Hepatocyte (in vitro differentiated cells): Measurements from ENCODE around the gene KIF26B. TPM values are rescaled to one million over a fixed set of nuclear protein-coding genes. Genes with fewer than 3 reads are reported as not detected.

ENCODE experiments used
- DNase-seq: peaks from one replicate; pipeline ENCODE4 v3.0.0-alpha.2; 2016; ENCODE audit warnings: low spot score
- H2AFZ ChIP-seq: fragments of 200-600 bp; sonication (generic); 2 replicates; pipeline ENCODE4 v1.6.0; 2016; ENCODE audit warnings: antibody characterized with exemption, mild to moderate bottlenecking
- H3K27ac ChIP-seq: fragments of 200-600 bp; sonication (generic); 2 replicates; pipeline ENCODE4 v1.5.1; 2016; ENCODE audit warnings: mild to moderate bottlenecking
- H3K27me3 ChIP-seq: fragments of 200-600 bp; sonication (generic); 2 replicates; pipeline ENCODE4 v1.6.1; 2016
- H3K36me3 ChIP-seq: fragments of 200-600 bp; sonication (generic); replicated peaks from 2 replicates; pipeline ENCODE4 v1.5.1; 2016; ENCODE audit warnings: low read depth; ENCODE audit not compliant: insufficient read depth
- H3K4me1 ChIP-seq: fragments of 200-600 bp; sonication (generic); 2 replicates; pipeline ENCODE4 v1.5.1; 2016; ENCODE audit warnings: mild to moderate bottlenecking, moderate library complexity; ENCODE audit not compliant: insufficient read depth
- H3K4me2 ChIP-seq: fragments of 200-600 bp; sonication (generic); 2 replicates; pipeline ENCODE4 v1.6.0; 2016
- H3K4me3 ChIP-seq: fragments of 200-600 bp; sonication (generic); 2 replicates; pipeline ENCODE4 v1.5.1; 2016; ENCODE audit warnings: mild to moderate bottlenecking
- H3K79me2 ChIP-seq: fragments of 200-600 bp; sonication (generic); 2 replicates; pipeline ENCODE4 v1.6.0; 2017; ENCODE audit warnings: mild to moderate bottlenecking
- H3K9me2 ChIP-seq: fragments of 200-600 bp; sonication (generic); replicated peaks from 2 replicates; pipeline ENCODE4 v1.6.0; 2017; ENCODE audit warnings: mild to moderate bottlenecking; ENCODE audit not compliant: insufficient read depth
- H3K9me3 ChIP-seq: fragments of 200-600 bp; sonication (generic); 2 replicates; pipeline ENCODE4 v1.5.1; 2016; ENCODE audit warnings: low read depth, mild to moderate bottlenecking
- H4K20me1 ChIP-seq: fragments of 200-600 bp; sonication (generic); 2 replicates; pipeline ENCODE4 v1.6.0; 2016; ENCODE audit warnings: mild to moderate bottlenecking; ENCODE audit not compliant: insufficient read depth, poor library complexity, severe bottlenecking
- CTCF ChIP-seq: fragments of 200-600 bp; sonication (generic); IDR thresholded peaks from 2 replicates; pipeline ENCODE4 v1.5.1; 2016; ENCODE audit warnings: antibody characterized with exemption, mild to moderate bottlenecking; ENCODE audit not compliant: poor library complexity
- EZH2 ChIP-seq: fragments of 200-600 bp; sonication (generic); IDR thresholded peaks from 2 replicates; pipeline ENCODE4 v1.6.1; 2016; ENCODE audit warnings: antibody characterized with exemption, mild to moderate bottlenecking, borderline replicate concordance
- EZH2phosphoT487 ChIP-seq: fragments of 200-600 bp; sonication (generic); IDR thresholded peaks from one replicate; pipeline ENCODE4 v1.6.1; 2018; ENCODE audit warnings: antibody characterized with exemption, mild to moderate bottlenecking, low read depth, moderate library complexity; ENCODE audit not compliant: unreplicated experiment, severe bottlenecking
- WGBS: methylation state at CpG from one replicate; pipeline ENCODE4 v1.1.6; 2016; ENCODE audit warnings: low lambda C conversion rate; ENCODE audit errors: missing lambda C conversion rate; 5-methylcytosine and 5-hydroxymethylcytosine counted together
- polyA plus RNA-seq: library from polyadenylated mRNA; unstranded; fragments of >200 nt; fragmentation: Nextera tagmentation; extraction: Ambion mirVana; gene quantifications from 2 replicates; pipeline ENCODE4 v1.2.1, GENCODE V29; 2016
- total RNA-seq: library from RNA; depleted of rRNA; stranded (reverse); fragments of >200 nt; gene quantifications from 2 replicates; pipeline ENCODE4 v1.2.3, GENCODE V29; 2014

Gene KIF26B
- total and polyA plus RNA-seq, 2 experiments from 2014 or later = 12.7 to 21.6 TPM

GRCh38 chr1:245292553-245292952, 137.8 kb downstream of the KIF26B start:
- H3K79me2 ChIP-seq = peaks cover 66% of the 10 kb centered on the region
- 65% methylated on average over 6 of the region's 6 CpGs for WGBS
- DNase-seq = no peak

GRCh38 chr1:245294020-245294419, 139.2 kb downstream of the KIF26B start:
- no peaks in the 10 kb centered on the region for H3K27me3 ChIP-seq
- 92% methylated on average over 5 of the region's 5 CpGs for WGBS
- H3K4me3 ChIP-seq = no peak overlapping the region
- H2AFZ ChIP-seq = no peak overlapping the region
- H3K79me2 ChIP-seq = peaks cover 57% of the 10 kb centered on the region
- H3K4me1 ChIP-seq = no peaks in the 10 kb centered on the region
- TF ChIP-seq CTCF = no peak
- no peak for TF ChIP-seq EZH2phosphoT487
- TF ChIP-seq EZH2 = no peak
- no peaks in the 10 kb centered on the region for H3K9me2 ChIP-seq
- DNase-seq = no peak
- peaks cover 12% of the 10 kb centered on the region for H4K20me1 ChIP-seq
- no peak overlapping the region for H3K27ac ChIP-seq
- no peak overlapping the region for H3K4me2 ChIP-seq
- no peaks in the 10 kb centered on the region for H3K36me3 ChIP-seq
- H3K9me3 ChIP-seq = no peaks in the 10 kb centered on the region

More at GRCh38 chr1:245292553-245292952, 137.8 kb downstream of the KIF26B start:
- Histone ChIP-seq H3K36me3 (no peaks in the 10 kb centered on the region), H3K4me2 (no peak overlapping the region), H3K27me3 (no peaks in the 10 kb centered on the region), H2AFZ (no peak overlapping the region), H3K27ac (no peak overlapping the region), H3K4me3 (no peak overlapping the region), H3K4me1 (no peaks in the 10 kb centered on the region), H3K9me3 (no peaks in the 10 kb centered on the region), H3K9me2 (no peaks in the 10 kb centered on the region), H4K20me1 (peaks cover 8% of the 10 kb centered on the region)
- TF ChIP-seq EZH2 = no peak
- TF ChIP-seq EZH2phosphoT487 = no peak
- TF ChIP-seq CTCF = no peak

GRCh38 chr1:245298781-245299180, 144.0 kb downstream of the KIF26B start:
- peaks cover 49% of the 10 kb centered on the region for H3K79me2 ChIP-seq
- no peaks in the 10 kb centered on the region for H3K27me3 ChIP-seq
- no peak overlapping the region for H3K4me2 ChIP-seq
- H3K36me3 ChIP-seq = no peaks in the 10 kb centered on the region
- TF ChIP-seq CTCF (no peak), EZH2 (no peak), EZH2phosphoT487 (no peak)
- no peaks in the 10 kb centered on the region for H3K4me1 ChIP-seq
- H3K4me3 ChIP-seq = no peak overlapping the region
- no peaks in the 10 kb centered on the region for H3K9me3 ChIP-seq
- H3K27ac ChIP-seq = no peak overlapping the region
- H3K9me2 ChIP-seq = no peaks in the 10 kb centered on the region
- no peak for DNase-seq
- WGBS = 75% methylated on average over 12 of the region's 12 CpGs
- no peak overlapping the region for H2AFZ ChIP-seq
- H4K20me1 ChIP-seq = peaks cover 4% of the 10 kb centered on the region

- no peak overlapping the region for H2AFZ ChIP-seq
- WGBS = 74% methylated on average over 10 of the region's 10 CpGs
These were observed 146.4 kb downstream of the KIF26B start for GRCh38 chr1:245301162-245301580.

More at GRCh38 chr1:245301162-245301580, 146.4 kb downstream of the KIF26B start:
- Histone ChIP-seq H3K27me3 (no peaks in the 10 kb centered on the region), H3K79me2 (peaks cover 48% of the 10 kb centered on the region), H3K36me3 (no peaks in the 10 kb centered on the region), H3K27ac (peak overlapping the region; percentile 43), H3K9me3 (no peaks in the 10 kb centered on the region), H3K4me2 (peak overlapping the region; percentile 49), H3K9me2 (no peaks in the 10 kb centered on the region), H3K4me3 (no peak overlapping the region), H3K4me1 (no peaks in the 10 kb centered on the region), H4K20me1 (peaks cover 4% of the 10 kb centered on the region)
- no peak for DNase-seq
- TF ChIP-seq EZH2phosphoT487 (no peak), CTCF (no peak)
